HCT116 (cell line): Measurements from ENCODE around the gene PSMB5. TPM values are rescaled to one million over a fixed set of nuclear protein-coding genes. Genes with fewer than 3 reads are reported as not detected.

Source experiments
- ATAC-seq: fragments of 200-7000 bp; cut with Tn5 transposase; 2 replicates; pipeline ENCODE4 v1.9.1; 2020; ENCODE audit warnings: mild to moderate bottlenecking, moderate library complexity
- BruUV-seq: library from RNA; stranded (reverse); fragments of 400-500 nt; replicated peaks from 2 replicates; lab custom pipeline; 2021; lab: Mats Ljungman, UMichigan
- CTCF ChIA-PET: fragments of 300-600 bp; sonication (Branson Sonifier 250); formaldehyde crosslinking; loops from one replicate; lab custom pipeline; 2021; ENCODE audit warnings: antibody characterized with exemption; lab: Charles Lee
- POLR2A ChIA-PET: fragments of 300-600, 350-600 bp; sonication (Branson Sonifier 250); formaldehyde crosslinking; loops from one replicate; lab custom pipeline; 2021; ENCODE audit warnings: antibody characterized with exemption; lab: Charles Lee
- RAD21 ChIA-PET, 2 experiments: fragments of 300-600 bp; sonication (Branson Sonifier 250); formaldehyde crosslinking; loops; one replicate each; lab custom pipeline; 2023; ENCODE audit warnings: low total read pairs in 2 of 2; ENCODE audit not compliant: uncharacterized antibody in 2 of 2, unreplicated experiment in 2 of 2, low non-redundant PET in 1 of 2; lab: Charles Lee
- DNase-seq: peaks from one replicate; pipeline ENCODE4 v3.0.0-alpha.2; 2010; ENCODE audit warnings: low read depth, low spot score
- H2AFZ ChIP-seq: fragments of 200-600 bp; shearing (Covaris generic), sonication (generic); 2 replicates; pipeline ENCODE4 v1.6.1; 2017; ENCODE audit warnings: low read depth, mixed run types, mixed read lengths, antibody characterized with exemption, low read length; ENCODE audit not compliant: poor library complexity, severe bottlenecking
- H3K27ac ChIP-seq: 2 replicates; pipeline ENCODE4 v1.5.1; 2012; ENCODE audit warnings: low read depth, low read length
- H3K27me3 ChIP-seq: fragments of 200-600 bp; sonication (generic); 2 replicates; pipeline ENCODE4 v1.6.1; 2016; ENCODE audit warnings: mixed run types, low read length, mixed read lengths; ENCODE audit not compliant: insufficient read depth
- H3K36me3 ChIP-seq, 2 experiments: fragments of 200-500 bp in 1 of 2; fragments of 200-600 bp in 1 of 2; sonication (Bioruptor generic) in 1 of 2; sonication (generic) in 1 of 2; 2 replicates each; pipeline versions ENCODE4 v1.5.1 to v1.6.1; 2014 to 2016; ENCODE audit warnings: low read length in 2 of 2, inconsistent platforms in 1 of 2, mixed read lengths in 1 of 2, mixed run types in 1 of 2; ENCODE audit not compliant: insufficient read depth in 2 of 2, control insufficient read depth in 1 of 2
- H3K4me1 ChIP-seq, 2 experiments: fragments of 200-600 bp in 1 of 2; sonication (generic) in 1 of 2; 2 replicates each; pipeline versions ENCODE4 v1.5.1 to v1.6.1; 2012 to 2017; ENCODE audit warnings: low read length in 2 of 2, inconsistent platforms in 1 of 2, mild to moderate bottlenecking in 1 of 2, mixed read lengths in 1 of 2, mixed run types in 1 of 2, moderate library complexity in 1 of 2; ENCODE audit not compliant: insufficient read depth in 2 of 2, control insufficient read depth in 1 of 2
- H3K4me2 ChIP-seq: fragments of 200-600 bp; sonication (generic); 2 replicates; pipeline ENCODE4 v1.6.1; 2017; ENCODE audit warnings: mixed run types, low read length, mixed read lengths
- H3K4me3 ChIP-seq, 2 experiments: fragments of 200-600 bp in 1 of 2; sonication (generic) in 1 of 2; replicated peaks in 1 of 2; 2 replicates each; pipeline ENCODE4 v1.5.1; 2011 to 2016; ENCODE audit warnings: low read length in 2 of 2, control low read depth in 1 of 2, low read depth in 1 of 2, mild to moderate bottlenecking in 1 of 2, mixed read lengths in 1 of 2, mixed run types in 1 of 2
- H3K79me2 ChIP-seq: fragments of 200-600 bp; sonication (generic); 2 replicates; pipeline ENCODE4 v1.6.1; 2017; ENCODE audit warnings: mild to moderate bottlenecking, mixed run types, low read length, moderate library complexity, mixed read lengths; ENCODE audit not compliant: insufficient read depth
- H3K9ac ChIP-seq: fragments of 200-600 bp; sonication (generic); 2 replicates; pipeline ENCODE4 v1.6.1; 2016; ENCODE audit warnings: low read length, mixed read lengths
- H3K9me2 ChIP-seq: fragments of 200-600 bp; sonication (generic), shearing (Covaris generic); 2 replicates; pipeline ENCODE4 v1.6.1; 2017; ENCODE audit warnings: mixed run types, mild to moderate bottlenecking, moderate library complexity; ENCODE audit not compliant: insufficient read depth
- H3K9me3 ChIP-seq, 2 experiments: fragments of 200-500 bp in 1 of 2; fragments of 200-600 bp in 1 of 2; sonication (Bioruptor generic) in 1 of 2; sonication (generic) in 1 of 2; 2 replicates each; pipeline ENCODE4 v1.6.1; 2014 to 2017; ENCODE audit warnings: low read length in 2 of 2, mixed read lengths in 2 of 2, inconsistent platforms in 1 of 2, low read depth in 1 of 2, mild to moderate bottlenecking in 1 of 2, mixed run types in 1 of 2, moderate library complexity in 1 of 2; ENCODE audit not compliant: control insufficient read depth in 1 of 2, insufficient read depth in 1 of 2
- H4K20me1 ChIP-seq: fragments of 200-600 bp; sonication (generic), shearing (Covaris generic); 2 replicates; pipeline ENCODE4 v1.6.1; 2017; ENCODE audit warnings: mixed run types, mild to moderate bottlenecking, moderate library complexity; ENCODE audit not compliant: insufficient read depth
- CTCF ChIP-seq, 3 experiments: fragments of 200-600 bp in 1 of 3; sonication (generic) in 1 of 3; IDR thresholded peaks in 2 of 3; conservative IDR thresholded peaks in 1 of 3; 2 replicates each; pipeline ENCODE4 v1.5.1; 2012 to 2017; ENCODE audit warnings: low read depth in 2 of 3, low read length in 2 of 3, antibody characterized with exemption in 1 of 3, borderline replicate concordance in 1 of 3, control low read depth in 1 of 3, mild to moderate bottlenecking in 1 of 3, mixed read lengths in 1 of 3, mixed run types in 1 of 3, moderate library complexity in 1 of 3; ENCODE audit not compliant: insufficient read depth in 1 of 3
- EGR1 ChIP-seq: IDR thresholded peaks from 2 replicates; pipeline ENCODE4 v1.6.1; 2012; ENCODE audit warnings: low read depth
- EZH2phosphoT487 ChIP-seq: fragments of 200-600 bp; IDR thresholded peaks from 2 replicates; pipeline ENCODE4 v1.6.1; 2018; ENCODE audit warnings: antibody characterized with exemption, borderline replicate concordance
- RAD21 ChIP-seq: IDR thresholded peaks from 2 replicates; pipeline ENCODE4 v1.6.1; 2012; ENCODE audit warnings: low read depth, mild to moderate bottlenecking
- intact Hi-C: fragments of 100-400 bp; cut with micrococcal nuclease; formaldehyde crosslinking; loops from 2 replicates; pipeline ENCODE4 v1.10.0; 2022
- total RNA-seq: library from RNA; stranded (reverse); gene quantifications from one replicate; pipeline ENCODE4 v1.2.1, GENCODE V29; 2021; ENCODE audit not compliant: unreplicated experiment

The PSMB5 gene
- total RNA-seq, 1 experiment from 2014 or later: 212 TPM

- BruUV-seq: no TSS peak
- CTCF ChIA-PET: interaction anchor here (2.1 to 9.9 kb wide), 2 partner anchors 48 to 70 kb away, joined by 9 to 175 read pairs; partner anchors contain the start of gene AJUBA
These were observed 19.5 kb upstream of the PSMB5 start for GRCh38 chr14:23054000-23054811.

More at GRCh38 chr14:23054000-23054811, 19.5 kb upstream of the PSMB5 start:
- no peaks in the 10 kb centered on the region for H3K9me2 ChIP-seq
- H3K9me3 ChIP-seq: no peaks in the 10 kb centered on the region
- ATAC-seq: no peak
- no peak overlapping the region for H3K4me2 ChIP-seq
- H3K4me1 ChIP-seq: peaks cover 12 to 28% of the 10 kb centered on the region in 2 experiments
- no peak overlapping the region for H3K4me3 ChIP-seq
- H3K36me3 ChIP-seq: peaks cover under 1 to 6% of the 10 kb centered on the region in 2 experiments; a peak in 3 of 4 replicates
- no peak overlapping the region for H2AFZ ChIP-seq
- TF ChIP-seq RAD21: peak; percentile 58
- no peak for TF ChIP-seq EZH2phosphoT487
- TF ChIP-seq CTCF (IDR thresholded peaks at IDR 0.05 in 2 of 3, conservative IDR thresholded peaks at IDR 0.05 in 1 of 3; ENCODE audit: borderline replicate concordance in 1 of 3, insufficient read depth in 1 of 3, low read depth in 2 of 3, low read length in 2 of 3): peak; percentile 33 to 48 (median 37); a peak in 4 of 6 replicates
- no peak for TF ChIP-seq EGR1
- ChIA-PET POLR2A (interaction anchor here (1.3 kb wide), 1 partner anchor 41 kb away, joined by 3 read pairs; the partner anchor contains the start of genes ACIN1 and C14orf119), RAD21 (interaction anchor here in 1 of 2 experiments (0.6 to 0.7 kb wide), 2 partner anchors 67 to 468 kb away, joined by 3 read pairs; no protein-coding TSS in a partner anchor)
- no peaks in the 10 kb centered on the region for H3K79me2 ChIP-seq
- no peaks in the 10 kb centered on the region for H4K20me1 ChIP-seq
- DNase-seq: no peak
- H3K27ac ChIP-seq: no peak overlapping the region
- H3K27me3 ChIP-seq: no peaks in the 10 kb centered on the region
- no peak overlapping the region for H3K9ac ChIP-seq
- intact Hi-C loops: no loop called here
